ENCODE measurements around the gene CNOT1.

DNA sequence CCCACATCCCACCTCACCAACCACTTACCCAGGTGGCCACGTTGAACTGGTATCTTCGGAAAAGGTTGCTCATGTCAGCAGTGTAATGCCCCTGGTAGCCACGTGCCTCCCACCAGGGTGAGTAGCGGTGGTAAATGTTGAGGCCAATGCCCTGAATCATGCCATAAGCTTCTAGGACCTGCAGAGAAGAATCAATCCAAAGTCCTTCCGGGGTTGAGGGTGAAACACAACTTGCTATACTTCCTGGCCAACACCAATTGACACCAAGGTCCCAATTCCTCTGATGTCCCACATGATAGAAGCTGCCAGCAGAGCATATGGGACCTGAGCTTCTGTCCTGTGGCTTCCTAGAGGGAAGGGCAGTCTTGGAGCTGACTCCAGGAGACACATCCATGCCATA, 11.3 kb upstream of the CNOT1 start:
- TF ChIP-seq, protein P1, sequence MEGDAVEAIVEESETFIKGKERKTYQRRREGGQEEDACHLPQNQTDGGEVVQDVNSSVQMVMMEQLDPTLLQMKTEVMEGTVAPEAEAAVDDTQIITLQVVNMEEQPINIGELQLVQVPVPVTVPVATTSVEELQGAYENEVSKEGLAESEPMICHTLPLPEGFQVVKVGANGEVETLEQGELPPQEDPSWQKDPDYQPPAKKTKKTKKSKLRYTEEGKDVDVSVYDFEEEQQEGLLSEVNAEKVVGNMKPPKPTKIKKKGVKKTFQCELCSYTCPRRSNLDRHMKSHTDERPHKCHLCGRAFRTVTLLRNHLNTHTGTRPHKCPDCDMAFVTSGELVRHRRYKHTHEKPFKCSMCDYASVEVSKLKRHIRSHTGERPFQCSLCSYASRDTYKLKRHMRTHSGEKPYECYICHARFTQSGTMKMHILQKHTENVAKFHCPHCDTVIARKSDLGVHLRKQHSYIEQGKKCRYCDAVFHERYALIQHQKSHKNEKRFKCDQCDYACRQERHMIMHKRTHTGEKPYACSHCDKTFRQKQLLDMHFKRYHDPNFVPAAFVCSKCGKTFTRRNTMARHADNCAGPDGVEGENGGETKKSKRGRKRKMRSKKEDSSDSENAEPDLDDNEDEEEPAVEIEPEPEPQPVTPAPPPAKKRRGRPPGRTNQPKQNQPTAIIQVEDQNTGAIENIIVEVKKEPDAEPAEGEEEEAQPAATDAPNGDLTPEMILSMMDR (IDR thresholded peaks at IDR 0.05; ENCODE audit: low read depth, low read length) = no peak
- no peak for TF ChIP-seq EZH2phosphoT487 (IDR thresholded peaks at IDR 0.05; ENCODE audit: low read depth)
